ENCODE measurements around the gene ANKRD66.

ANKRD66 gene

GRCh38 chr6:46792635-46793034 is 45.9 kb downstream of the ANKRD66 start:
- DNase-seq = no peak

- DNase-seq = no peak
These were observed 46.4 kb downstream of the ANKRD66 start, which contains the start of gene MEP1A for GRCh38 chr6:46793138-46793537. MEP1A (plus strand) TSS chr6:46793389; CDS start chr6:46793399, 10 bp downstream.

GRCh38 chr6:46794068-46794467 is 47.3 kb downstream of the ANKRD66 start:
- no peak for DNase-seq

GRCh38 chr6:46795816-46796215 is 49.1 kb downstream of the ANKRD66 start:
- DNase-seq = no peak

- DNase-seq = no peak
These were observed 50.3 kb downstream of the ANKRD66 start for GRCh38 chr6:46796848-46797580.

- no peak for DNase-seq
These were observed 52.9 kb downstream of the ANKRD66 start for GRCh38 chr6:46799657-46800056.

- DNase-seq = no peak
These were observed 62.1 kb downstream of the ANKRD66 start for GRCh38 chr6:46808806-46809205.
